HepG2 (cell line): ENCODE results near the gene MIS18BP1. TPM values are rescaled to one million over a fixed set of nuclear protein-coding genes. Genes with fewer than 3 reads are reported as not detected.

Source experiments
- ARID3A ChIP-seq: IDR thresholded peaks from 2 replicates; pipeline ENCODE4 v1.6.1; 2012; ENCODE audit warnings: low read depth, low read length, improper control_type of control experiment
- ATAD3A ChIP-seq: sonication (generic); formaldehyde crosslinking; IDR thresholded peaks from 2 replicates; pipeline ENCODE4 v1.4.0; 2020; ENCODE audit warnings: missing genetic modification reagents
- CBX1 ChIP-seq: IDR thresholded peaks from one replicate; pipeline ENCODE4 v1.6.1; 2016; ENCODE audit warnings: antibody characterized with exemption, low read depth
- CBX5 ChIP-seq: sonication (generic); formaldehyde crosslinking; IDR thresholded peaks from 2 replicates; pipeline ENCODE4 v1.4.0; 2020; ENCODE audit warnings: missing genetic modification reagents, borderline replicate concordance
- DMAP1 ChIP-seq: IDR thresholded peaks from 2 replicates; pipeline ENCODE4 v1.6.1; 2016
- DR1 ChIP-seq: sonication (generic); formaldehyde crosslinking; IDR thresholded peaks from 2 replicates; pipeline ENCODE4 v1.8.0; 2021; ENCODE audit warnings: mild to moderate bottlenecking, missing genetic modification reagents, inconsistent platforms
- ETV5 ChIP-seq: IDR thresholded peaks from 2 replicates; pipeline ENCODE4 v1.6.1; 2018; ENCODE audit warnings: missing biosample characterization, missing genetic modification reagents, inconsistent platforms, borderline replicate concordance
- GATA4 ChIP-seq: sonication (generic); IDR thresholded peaks from 2 replicates; pipeline ENCODE4 v1.6.1; 2016; ENCODE audit warnings: antibody characterized with exemption, low read depth, borderline replicate concordance
- HNRNPK ChIP-seq: fragments of 200-400 bp; formaldehyde crosslinking; IDR thresholded peaks from 2 replicates; pipeline ENCODE4 v1.6.1; 2018; ENCODE audit warnings: low read length, low read depth, moderate library complexity, mild to moderate bottlenecking; ENCODE audit not compliant: poor library complexity, severe bottlenecking
- HOXD1 ChIP-seq: sonication (generic); formaldehyde crosslinking; IDR thresholded peaks from 2 replicates; pipeline ENCODE4 v1.5.0; 2020; ENCODE audit warnings: missing genetic modification reagents
- JUNB ChIP-seq: sonication (generic); formaldehyde crosslinking; IDR thresholded peaks from 2 replicates; pipeline ENCODE4 v1.8.0; 2022; ENCODE audit warnings: missing genetic modification reagents, mild to moderate bottlenecking, borderline replicate concordance
- KLF11 ChIP-seq: IDR thresholded peaks from 2 replicates; pipeline ENCODE4 v1.6.1; 2016; ENCODE audit warnings: missing compliant biosample characterization
- NFIC ChIP-seq: IDR thresholded peaks from 2 replicates; pipeline ENCODE4 v1.6.1; 2012; ENCODE audit warnings: mild to moderate bottlenecking, low read length, inconsistent platforms
- NFYC ChIP-seq: IDR thresholded peaks from 2 replicates; pipeline ENCODE4 v1.6.1; 2016; ENCODE audit warnings: missing genetic modification reagents, missing compliant biosample characterization
- NRL ChIP-seq: sonication (generic); formaldehyde crosslinking; IDR thresholded peaks from 2 replicates; pipeline ENCODE4 v1.5.0; 2020; ENCODE audit warnings: missing genetic modification reagents, mild to moderate bottlenecking, moderate library complexity, borderline replicate concordance
- SATB2 ChIP-seq: sonication (generic); formaldehyde crosslinking; IDR thresholded peaks from 2 replicates; pipeline ENCODE4 v1.5.0; 2020; ENCODE audit warnings: missing genetic modification reagents
- TAF15 ChIP-seq: fragments of 200-400 bp; formaldehyde crosslinking; IDR thresholded peaks from one replicate; pipeline ENCODE4 v1.6.1; 2018; ENCODE audit warnings: mild to moderate bottlenecking, low read depth, low read length; ENCODE audit not compliant: poor library complexity, severe bottlenecking
- ZFYVE20 ChIP-seq: sonication (generic); formaldehyde crosslinking; IDR thresholded peaks from 2 replicates; pipeline ENCODE4 v1.8.0; 2023; ENCODE audit warnings: low read depth, mild to moderate bottlenecking, moderate library complexity, missing genetic modification reagents, borderline replicate concordance
- ZSCAN30 ChIP-seq: sonication (generic); formaldehyde crosslinking; IDR thresholded peaks from 2 replicates; pipeline ENCODE4 v1.5.0; 2020; ENCODE audit warnings: mild to moderate bottlenecking, missing genetic modification reagents
- polyA plus RNA-seq, 8 experiments: library from polyadenylated mRNA; depleted of rRNA in 3 of 8; stranded (reverse) in 7 of 8; unstranded in 1 of 8; fragments of >200 nt; fragmentation: Illumina TruSeq in 4 of 8; extraction: Trizol in 4 of 8; gene quantifications; 2 replicates each; pipeline versions ENCODE4 v1.2.1 to v1.2.3, GENCODE V29; 2011 to 2016; ENCODE audit warnings: low read depth in 4 of 8, missing spikeins in 1 of 8, mixed read lengths in 1 of 8; ENCODE audit not compliant: insufficient read depth in 1 of 8
- total RNA-seq, 5 experiments: library from RNA; depleted of rRNA; stranded (reverse); fragments of >200 nt; fragmentation: Illumina TruSeq; extraction: Trizol; gene quantifications; 2 replicates each; pipeline ENCODE4 v1.2.3, GENCODE V29; 2016; ENCODE audit warnings: low read depth in 1 of 5
- TF ChIP-seq, protein P1 (sequence below): sonication (generic); formaldehyde crosslinking; IDR thresholded peaks from 2 replicates; pipeline ENCODE4 v1.4.0; 2020; ENCODE audit warnings: missing genetic modification reagents, mild to moderate bottlenecking, borderline replicate concordance
- TF ChIP-seq, protein P2 (sequence below): sonication (generic); formaldehyde crosslinking; IDR thresholded peaks from 2 replicates; pipeline ENCODE4 v1.4.0; 2020; ENCODE audit warnings: mild to moderate bottlenecking, low read depth, missing genetic modification reagents
- TF ChIP-seq, protein P3 (sequence below): sonication (generic); formaldehyde crosslinking; conservative IDR thresholded peaks from 2 replicates; pipeline ENCODE4 v1.8.0; 2022; ENCODE audit warnings: missing genetic modification reagents
- TF ChIP-seq, protein P4 (sequence below): IDR thresholded peaks from 2 replicates; pipeline ENCODE4 v1.6.1; 2016

The MIS18BP1 gene
- total and polyA plus RNA-seq, 2 of the 13 experiments (the other 11 are each of a cell fraction or from before 2014, with no cell fraction given), result 9.5 to 36.4 TPM

DNA sequence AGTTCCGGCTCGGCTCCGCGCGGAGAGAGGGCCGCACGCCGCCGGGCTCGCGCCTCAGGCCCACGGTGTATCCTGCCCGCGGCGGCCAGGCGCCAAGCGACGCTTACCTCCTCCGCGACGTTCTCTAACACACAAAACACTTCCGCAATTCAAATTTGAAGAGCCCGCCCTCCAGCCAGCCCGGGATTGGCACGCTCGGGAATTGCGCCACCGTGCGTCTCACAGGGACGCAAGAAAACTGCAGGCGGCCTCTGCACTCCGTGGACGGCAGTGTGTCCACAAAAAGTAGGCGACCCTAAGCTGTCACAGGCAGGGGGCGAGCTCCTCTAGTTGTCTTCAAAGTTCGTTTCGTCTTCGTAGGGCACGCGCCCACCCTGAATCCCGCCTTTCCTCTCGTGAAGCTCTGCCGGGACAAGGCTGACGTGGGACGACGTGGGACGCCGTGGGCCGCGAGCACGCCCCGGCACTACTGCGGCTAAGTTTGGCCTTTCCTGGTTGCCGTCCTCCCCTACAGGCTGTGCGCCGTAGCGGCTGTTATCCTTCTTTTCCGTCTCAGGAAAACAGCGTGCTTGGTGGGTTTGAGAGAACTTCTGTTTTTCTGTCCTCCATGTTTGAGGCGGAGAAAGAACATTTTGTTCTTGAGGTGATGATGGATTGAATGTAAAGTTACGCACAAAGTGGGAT, at the start of gene MIS18BP1 (continued):
- TF ChIP-seq, protein P1, sequence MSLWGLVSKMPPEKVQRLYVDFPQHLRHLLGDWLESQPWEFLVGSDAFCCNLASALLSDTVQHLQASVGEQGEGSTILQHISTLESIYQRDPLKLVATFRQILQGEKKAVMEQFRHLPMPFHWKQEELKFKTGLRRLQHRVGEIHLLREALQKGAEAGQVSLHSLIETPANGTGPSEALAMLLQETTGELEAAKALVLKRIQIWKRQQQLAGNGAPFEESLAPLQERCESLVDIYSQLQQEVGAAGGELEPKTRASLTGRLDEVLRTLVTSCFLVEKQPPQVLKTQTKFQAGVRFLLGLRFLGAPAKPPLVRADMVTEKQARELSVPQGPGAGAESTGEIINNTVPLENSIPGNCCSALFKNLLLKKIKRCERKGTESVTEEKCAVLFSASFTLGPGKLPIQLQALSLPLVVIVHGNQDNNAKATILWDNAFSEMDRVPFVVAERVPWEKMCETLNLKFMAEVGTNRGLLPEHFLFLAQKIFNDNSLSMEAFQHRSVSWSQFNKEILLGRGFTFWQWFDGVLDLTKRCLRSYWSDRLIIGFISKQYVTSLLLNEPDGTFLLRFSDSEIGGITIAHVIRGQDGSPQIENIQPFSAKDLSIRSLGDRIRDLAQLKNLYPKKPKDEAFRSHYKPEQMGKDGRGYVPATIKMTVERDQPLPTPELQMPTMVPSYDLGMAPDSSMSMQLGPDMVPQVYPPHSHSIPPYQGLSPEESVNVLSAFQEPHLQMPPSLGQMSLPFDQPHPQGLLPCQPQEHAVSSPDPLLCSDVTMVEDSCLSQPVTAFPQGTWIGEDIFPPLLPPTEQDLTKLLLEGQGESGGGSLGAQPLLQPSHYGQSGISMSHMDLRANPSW (CRISPR knock-in tag), result peak; percentile 89; the same call in 1 of the 2 replicates
- TF ChIP-seq NFYC (CRISPR knock-in tag) (peak; percentile 85), TAF15 (peak; percentile 33), CBX1 (no peak), ETV5 (CRISPR knock-in tag) (no peak; the same call in 1 of the 2 replicates), DMAP1 (CRISPR knock-in tag) (peak; percentile 96), ARID3A (no peak; the same call in 1 of the 2 replicates), NRL (CRISPR knock-in tag) (peak; percentile 97), SATB2 (no peak), GATA4 (no peak), NFIC (peak; percentile 58; the same call in 1 of the 2 replicates), JUNB (CRISPR knock-in tag) (peak; percentile 91; the same call in 1 of the 2 replicates), CBX5 (CRISPR knock-in tag) (no peak; the same call in none of the 2 replicates), ZFYVE20 (CRISPR knock-in tag) (no peak), HNRNPK (no peak), KLF11 (CRISPR knock-in tag) (no peak; the same call in 1 of the 2 replicates), HOXD1 (CRISPR knock-in tag) (peak; percentile 85; the same call in 1 of the 2 replicates), DR1 (CRISPR knock-in tag) (peak; percentile 75), ATAD3A (CRISPR knock-in tag) (no peak), ZSCAN30 (CRISPR knock-in tag) (no peak)
- TF ChIP-seq, protein P2, sequence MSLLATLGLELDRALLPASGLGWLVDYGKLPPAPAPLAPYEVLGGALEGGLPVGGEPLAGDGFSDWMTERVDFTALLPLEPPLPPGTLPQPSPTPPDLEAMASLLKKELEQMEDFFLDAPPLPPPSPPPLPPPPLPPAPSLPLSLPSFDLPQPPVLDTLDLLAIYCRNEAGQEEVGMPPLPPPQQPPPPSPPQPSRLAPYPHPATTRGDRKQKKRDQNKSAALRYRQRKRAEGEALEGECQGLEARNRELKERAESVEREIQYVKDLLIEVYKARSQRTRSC, result no peak
- TF ChIP-seq, protein P3, sequence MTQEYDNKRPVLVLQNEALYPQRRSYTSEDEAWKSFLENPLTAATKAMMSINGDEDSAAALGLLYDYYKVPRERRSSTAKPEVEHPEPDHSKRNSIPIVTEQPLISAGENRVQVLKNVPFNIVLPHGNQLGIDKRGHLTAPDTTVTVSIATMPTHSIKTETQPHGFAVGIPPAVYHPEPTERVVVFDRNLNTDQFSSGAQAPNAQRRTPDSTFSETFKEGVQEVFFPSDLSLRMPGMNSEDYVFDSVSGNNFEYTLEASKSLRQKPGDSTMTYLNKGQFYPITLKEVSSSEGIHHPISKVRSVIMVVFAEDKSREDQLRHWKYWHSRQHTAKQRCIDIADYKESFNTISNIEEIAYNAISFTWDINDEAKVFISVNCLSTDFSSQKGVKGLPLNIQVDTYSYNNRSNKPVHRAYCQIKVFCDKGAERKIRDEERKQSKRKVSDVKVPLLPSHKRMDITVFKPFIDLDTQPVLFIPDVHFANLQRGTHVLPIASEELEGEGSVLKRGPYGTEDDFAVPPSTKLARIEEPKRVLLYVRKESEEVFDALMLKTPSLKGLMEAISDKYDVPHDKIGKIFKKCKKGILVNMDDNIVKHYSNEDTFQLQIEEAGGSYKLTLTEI (CRISPR knock-in tag), result no peak
- TF ChIP-seq, protein P4, sequence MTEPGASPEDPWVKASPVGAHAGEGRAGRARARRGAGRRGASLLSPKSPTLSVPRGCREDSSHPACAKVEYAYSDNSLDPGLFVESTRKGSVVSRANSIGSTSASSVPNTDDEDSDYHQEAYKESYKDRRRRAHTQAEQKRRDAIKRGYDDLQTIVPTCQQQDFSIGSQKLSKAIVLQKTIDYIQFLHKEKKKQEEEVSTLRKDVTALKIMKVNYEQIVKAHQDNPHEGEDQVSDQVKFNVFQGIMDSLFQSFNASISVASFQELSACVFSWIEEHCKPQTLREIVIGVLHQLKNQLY (CRISPR knock-in tag), result no peak; the same call in 1 of the 2 replicates
